ENCODE results near the gene RNF214.

GRCh38 chr11:117232092-117232878 lies at the start of gene RNF214:
- TF ChIP-seq, protein P1, sequence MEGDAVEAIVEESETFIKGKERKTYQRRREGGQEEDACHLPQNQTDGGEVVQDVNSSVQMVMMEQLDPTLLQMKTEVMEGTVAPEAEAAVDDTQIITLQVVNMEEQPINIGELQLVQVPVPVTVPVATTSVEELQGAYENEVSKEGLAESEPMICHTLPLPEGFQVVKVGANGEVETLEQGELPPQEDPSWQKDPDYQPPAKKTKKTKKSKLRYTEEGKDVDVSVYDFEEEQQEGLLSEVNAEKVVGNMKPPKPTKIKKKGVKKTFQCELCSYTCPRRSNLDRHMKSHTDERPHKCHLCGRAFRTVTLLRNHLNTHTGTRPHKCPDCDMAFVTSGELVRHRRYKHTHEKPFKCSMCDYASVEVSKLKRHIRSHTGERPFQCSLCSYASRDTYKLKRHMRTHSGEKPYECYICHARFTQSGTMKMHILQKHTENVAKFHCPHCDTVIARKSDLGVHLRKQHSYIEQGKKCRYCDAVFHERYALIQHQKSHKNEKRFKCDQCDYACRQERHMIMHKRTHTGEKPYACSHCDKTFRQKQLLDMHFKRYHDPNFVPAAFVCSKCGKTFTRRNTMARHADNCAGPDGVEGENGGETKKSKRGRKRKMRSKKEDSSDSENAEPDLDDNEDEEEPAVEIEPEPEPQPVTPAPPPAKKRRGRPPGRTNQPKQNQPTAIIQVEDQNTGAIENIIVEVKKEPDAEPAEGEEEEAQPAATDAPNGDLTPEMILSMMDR (conservative IDR thresholded peaks at IDR 0.05 in 1 of 2, IDR thresholded peaks at IDR 0.05 in 1 of 2; ENCODE audit: low read depth in 1 of 2, low read length in 2 of 2) = peak; percentile 42 to 70
- TF ChIP-seq EZH2 (IDR thresholded peaks at IDR 0.05; ENCODE audit: low read length, missing control alignments) = no peak
